ENCODE data around the gene GLYAT. TPM values are rescaled to one million over a fixed set of nuclear protein-coding genes. Genes with fewer than 3 reads are reported as not detected.
"Not testable (repeated sequence)": the region's sequence is repeated elsewhere in the genome, so short reads cannot be mapped to it uniquely, and the experiment has no call there.

Gene GLYAT
- total RNA-seq, 1 experiment from 2014 or later: not detected

GRCh38 chr11:58707767-58708166 is 24.0 kb downstream of the GLYAT start:
- H3K27ac ChIP-seq (ENCODE audit: low read depth, low read length): no peak overlapping the region
- no peaks in the 10 kb centered on the region for H3K27me3 ChIP-seq (ENCODE audit: insufficient read depth, low read length)
- ChIA-PET RAD21 (ENCODE audit: low non-redundant PET in 1 of 2, low total read pairs in 2 of 2, uncharacterized antibody in 2 of 2, unreplicated experiment in 2 of 2) (no interaction called here), CTCF (no interaction called here), POLR2A (no interaction called here)
- no peaks in the 10 kb centered on the region for H3K36me3 ChIP-seq (ENCODE audit: control insufficient read depth in 1 of 2, insufficient read depth in 2 of 2, low read length in 2 of 2)
- no peaks in the 10 kb centered on the region for H3K79me2 ChIP-seq (ENCODE audit: insufficient read depth, low read length)
- no peak overlapping the region for H2AFZ ChIP-seq (ENCODE audit: low read depth, low read length, poor library complexity, severe bottlenecking)
- no peak overlapping the region for H3K4me3 ChIP-seq (replicated peaks in 1 of 2; ENCODE audit: low read depth in 1 of 2, low read length in 2 of 2)
- ATAC-seq: no peak
- no peaks in the 10 kb centered on the region for H4K20me1 ChIP-seq (ENCODE audit: insufficient read depth)
- no peak for DNase-seq (ENCODE audit: low read depth, low spot score)
- no peak overlapping the region for H3K9ac ChIP-seq (ENCODE audit: low read length)
- TF ChIP-seq RAD21 (IDR thresholded peaks at IDR 0.05; ENCODE audit: low read depth): no peak
- TF ChIP-seq ZFX (IDR thresholded peaks at IDR 0.05): no peak
- no peak for TF ChIP-seq EZH2phosphoT487 (IDR thresholded peaks at IDR 0.05; ENCODE audit: borderline replicate concordance)
- TF ChIP-seq CEBPB (IDR thresholded peaks at IDR 0.05; ENCODE audit: low read depth): no peak
- TF ChIP-seq JUND (IDR thresholded peaks at IDR 0.05): no peak
- TF ChIP-seq FOSL1 (IDR thresholded peaks at IDR 0.05; ENCODE audit: low read depth): no peak
- no peak for TF ChIP-seq EGR1 (IDR thresholded peaks at IDR 0.05; ENCODE audit: low read depth)
- no peak for TF ChIP-seq POLR2AphosphoS5 (IDR thresholded peaks at IDR 0.05; ENCODE audit: low read depth, low read length)
- no peak for TF ChIP-seq ZNF274 (IDR thresholded peaks at IDR 0.05; ENCODE audit: low read depth, low read length)
- TF ChIP-seq ZBTB33 (IDR thresholded peaks at IDR 0.05; ENCODE audit: extremely low read depth, insufficient replicate concordance, low read length): no peak
- TF ChIP-seq TCF7L2 (IDR thresholded peaks at IDR 0.05; ENCODE audit: borderline replicate concordance, extremely low read depth, insufficient read depth, insufficient read length): no peak
- no peak for TF ChIP-seq EZH2 (IDR thresholded peaks at IDR 0.05)
- no peak for TF ChIP-seq SIN3A (IDR thresholded peaks at IDR 0.05; ENCODE audit: low read depth)
- TF ChIP-seq SP1 (IDR thresholded peaks at IDR 0.05; ENCODE audit: low read depth): no peak
- no peak for TF ChIP-seq MAX (IDR thresholded peaks at IDR 0.05)
- TF ChIP-seq POLR2A (IDR thresholded peaks at IDR 0.05; ENCODE audit: borderline replicate concordance, extremely low read depth, insufficient read depth, insufficient read length): no peak
- TF ChIP-seq REST (IDR thresholded peaks at IDR 0.05; ENCODE audit: low read depth): no peak
- TF ChIP-seq ELF1 (IDR thresholded peaks at IDR 0.05; ENCODE audit: borderline replicate concordance, low read depth): no peak
- H3K4me1 ChIP-seq (ENCODE audit: control insufficient read depth in 1 of 2, insufficient read depth in 2 of 2, low read length in 2 of 2): no peaks in the 10 kb centered on the region
- no TSS peak for BruUV-seq (replicated peaks)
- intact Hi-C loops (cut with micrococcal nuclease): no loop called here
- no peak overlapping the region for H3K4me2 ChIP-seq (ENCODE audit: low read length)
- H3K9me2 ChIP-seq (ENCODE audit: insufficient read depth): no peaks in the 10 kb centered on the region
- H3K9me3 ChIP-seq (ENCODE audit: control insufficient read depth in 1 of 2, insufficient read depth in 1 of 2, low read depth in 1 of 2, low read length in 2 of 2): no peaks in the 10 kb centered on the region

- H2AFZ ChIP-seq (ENCODE audit: low read depth, low read length, poor library complexity, severe bottlenecking); H3K4me3 ChIP-seq (replicated peaks in 1 of 2; ENCODE audit: low read depth in 1 of 2, low read length in 2 of 2); CTCF ChIA-PET; H3K27ac ChIP-seq (ENCODE audit: low read depth, low read length); H3K9me2 ChIP-seq (ENCODE audit: insufficient read depth); H3K36me3 ChIP-seq (ENCODE audit: control insufficient read depth in 1 of 2, insufficient read depth in 2 of 2, low read length in 2 of 2); DNase-seq (ENCODE audit: low read depth, low spot score); ATAC-seq; H4K20me1 ChIP-seq (ENCODE audit: insufficient read depth); RAD21 ChIA-PET (ENCODE audit: low non-redundant PET in 1 of 2, low total read pairs in 2 of 2, uncharacterized antibody in 2 of 2, unreplicated experiment in 2 of 2); H3K4me1 ChIP-seq (ENCODE audit: control insufficient read depth in 1 of 2, insufficient read depth in 2 of 2, low read length in 2 of 2); H3K27me3 ChIP-seq (ENCODE audit: insufficient read depth, low read length); intact Hi-C loops (cut with micrococcal nuclease); POLR2A ChIA-PET; H3K4me2 ChIP-seq (ENCODE audit: low read length); H3K9ac ChIP-seq (ENCODE audit: low read length); H3K9me3 ChIP-seq (ENCODE audit: control insufficient read depth in 1 of 2, insufficient read depth in 1 of 2, low read depth in 1 of 2, low read length in 2 of 2); H3K79me2 ChIP-seq (ENCODE audit: insufficient read depth, low read length); BruUV-seq (replicated peaks): not testable (repeated sequence)
These were observed 34.9 kb downstream of the GLYAT start for GRCh38 chr11:58696825-58697224.

Measured in HCT116 (cell line).